ENCODE data around the gene SCN8A. TPM values are rescaled to one million over a fixed set of nuclear protein-coding genes. Genes with fewer than 3 reads are reported as not detected.
"Not testable (repeated sequence)": the region's sequence is repeated elsewhere in the genome, so short reads cannot be mapped to it uniquely, and the experiment has no call there.

Gene SCN8A
- total and polyA plus RNA-seq, 2 experiments from 2014 or later, result 1.1 to 2.6 TPM

- Histone ChIP-seq H4K20me1 (ENCODE audit: insufficient read depth, poor library complexity, severe bottlenecking) (no peaks in the 10 kb centered on the region), H3K4me3 (no peak overlapping the region), H3K4me1 (ENCODE audit: insufficient read depth) (no peaks in the 10 kb centered on the region), H3K9me3 (ENCODE audit: low read depth) (no peaks in the 10 kb centered on the region), H3K36me3 (replicated peaks; ENCODE audit: insufficient read depth, low read depth) (no peaks in the 10 kb centered on the region), H2AFZ (no peak overlapping the region), H3K79me2 (no peaks in the 10 kb centered on the region), H3K9me2 (replicated peaks; ENCODE audit: insufficient read depth) (no peaks in the 10 kb centered on the region), H3K4me2 (no peak overlapping the region), H3K27ac (no peak overlapping the region), H3K27me3 (no peaks in the 10 kb centered on the region)
- 97% methylated on average over 6 of the region's 6 CpGs for WGBS (ENCODE audit: low lambda C conversion rate, missing lambda C conversion rate)
- DNase-seq (ENCODE audit: low spot score), result no peak
- no peak for TF ChIP-seq CTCF (IDR thresholded peaks at IDR 0.05; ENCODE audit: poor library complexity)
- TF ChIP-seq EZH2 (IDR thresholded peaks at IDR 0.05; ENCODE audit: borderline replicate concordance), result no peak
- no peak for TF ChIP-seq EZH2phosphoT487 (IDR thresholded peaks at IDR 0.05; ENCODE audit: low read depth, severe bottlenecking, unreplicated experiment)
These were observed 206.3 kb downstream of the SCN8A start for GRCh38 chr12:51797301-51797700.

GRCh38 chr12:51798051-51798450, 207.0 kb downstream of the SCN8A start:
- H3K4me3 ChIP-seq; H3K4me1 ChIP-seq (ENCODE audit: insufficient read depth); H3K36me3 ChIP-seq (replicated peaks; ENCODE audit: insufficient read depth, low read depth); H4K20me1 ChIP-seq (ENCODE audit: insufficient read depth, poor library complexity, severe bottlenecking); H3K9me3 ChIP-seq (ENCODE audit: low read depth); H3K79me2 ChIP-seq; H3K27me3 ChIP-seq; H3K9me2 ChIP-seq (replicated peaks; ENCODE audit: insufficient read depth); H3K27ac ChIP-seq; H2AFZ ChIP-seq; H3K4me2 ChIP-seq; DNase-seq (ENCODE audit: low spot score): not testable (repeated sequence)
- 99% methylated on average over 3 of the region's 4 CpGs for WGBS (ENCODE audit: low lambda C conversion rate, missing lambda C conversion rate)

- no peak overlapping the region for H3K4me3 ChIP-seq
- no peaks in the 10 kb centered on the region for H3K27me3 ChIP-seq
- H3K9me2 ChIP-seq (replicated peaks; ENCODE audit: insufficient read depth), result no peaks in the 10 kb centered on the region
- H2AFZ ChIP-seq, result no peak overlapping the region
- H3K9me3 ChIP-seq (ENCODE audit: low read depth), result no peaks in the 10 kb centered on the region
- no peak for TF ChIP-seq EZH2phosphoT487 (IDR thresholded peaks at IDR 0.05; ENCODE audit: low read depth, severe bottlenecking, unreplicated experiment)
- no peak for TF ChIP-seq EZH2 (IDR thresholded peaks at IDR 0.05; ENCODE audit: borderline replicate concordance)
- TF ChIP-seq CTCF (IDR thresholded peaks at IDR 0.05; ENCODE audit: poor library complexity), result no peak
- 100% methylated on average over 1 of the region's 1 CpG for WGBS (ENCODE audit: low lambda C conversion rate, missing lambda C conversion rate)
- H3K79me2 ChIP-seq, result no peaks in the 10 kb centered on the region
- no peaks in the 10 kb centered on the region for H3K36me3 ChIP-seq (replicated peaks; ENCODE audit: insufficient read depth, low read depth)
- no peaks in the 10 kb centered on the region for H3K4me1 ChIP-seq (ENCODE audit: insufficient read depth)
- no peak overlapping the region for H3K27ac ChIP-seq
- H4K20me1 ChIP-seq (ENCODE audit: insufficient read depth, poor library complexity, severe bottlenecking), result no peaks in the 10 kb centered on the region
- no peak for DNase-seq (ENCODE audit: low spot score)
- H3K4me2 ChIP-seq, result no peak overlapping the region
These were observed 207.5 kb downstream of the SCN8A start for GRCh38 chr12:51798501-51798900.

- no peaks in the 10 kb centered on the region for H3K36me3 ChIP-seq (replicated peaks; ENCODE audit: insufficient read depth, low read depth)
- H3K9me3 ChIP-seq (ENCODE audit: low read depth), result no peaks in the 10 kb centered on the region
- DNase-seq (ENCODE audit: low spot score), result no peak
- no peak overlapping the region for H3K27ac ChIP-seq
- WGBS (ENCODE audit: low lambda C conversion rate, missing lambda C conversion rate), result 100% methylated on average over 1 of the region's 1 CpG
- no peak overlapping the region for H3K4me2 ChIP-seq
- no peaks in the 10 kb centered on the region for H4K20me1 ChIP-seq (ENCODE audit: insufficient read depth, poor library complexity, severe bottlenecking)
- H2AFZ ChIP-seq, result no peak overlapping the region
- no peak overlapping the region for H3K4me3 ChIP-seq
- no peaks in the 10 kb centered on the region for H3K79me2 ChIP-seq
- H3K4me1 ChIP-seq (ENCODE audit: insufficient read depth), result no peaks in the 10 kb centered on the region
- H3K27me3 ChIP-seq, result no peaks in the 10 kb centered on the region
- no peak for TF ChIP-seq CTCF (IDR thresholded peaks at IDR 0.05; ENCODE audit: poor library complexity)
- TF ChIP-seq EZH2phosphoT487 (IDR thresholded peaks at IDR 0.05; ENCODE audit: low read depth, severe bottlenecking, unreplicated experiment), result no peak
- no peaks in the 10 kb centered on the region for H3K9me2 ChIP-seq (replicated peaks; ENCODE audit: insufficient read depth)
These were observed 210.0 kb downstream of the SCN8A start for GRCh38 chr12:51801027-51801426.
